ENCODE results near the gene CHN2. TPM values are rescaled to one million over a fixed set of nuclear protein-coding genes. Genes with fewer than 3 reads are reported as not detected.
A peak's percentile ranks its signal among the peaks of the same experiment; 100 is the strongest.

Gene CHN2
- total RNA-seq, 1 experiment from 2014 or later, result 2.3 TPM

DNA sequence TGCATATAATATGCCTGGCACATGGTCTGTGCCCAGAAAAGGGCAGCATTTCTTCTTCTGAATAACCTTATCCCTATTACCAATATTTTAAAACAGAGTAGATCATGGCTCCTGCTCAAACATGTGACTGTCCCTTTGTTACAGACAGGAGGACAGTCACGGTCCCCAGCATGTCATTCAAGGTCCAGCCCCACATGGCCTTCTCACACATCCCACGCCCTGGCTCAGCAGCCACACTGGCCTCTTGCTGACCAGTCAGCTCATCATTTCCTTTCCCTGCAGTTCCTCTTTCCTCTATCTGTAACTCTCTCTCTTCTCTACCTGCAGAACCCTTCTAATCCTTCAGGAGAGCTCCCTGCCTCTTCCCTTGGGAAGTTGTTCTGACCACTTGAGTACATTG, 167.8 kb downstream of the CHN2 start:
- no peak for DNase-seq (ENCODE audit: low spot score)

GRCh38 chr7:29363636-29364425, 169.3 kb downstream of the CHN2 start:
- no peak for DNase-seq (ENCODE audit: low spot score)

DNA sequence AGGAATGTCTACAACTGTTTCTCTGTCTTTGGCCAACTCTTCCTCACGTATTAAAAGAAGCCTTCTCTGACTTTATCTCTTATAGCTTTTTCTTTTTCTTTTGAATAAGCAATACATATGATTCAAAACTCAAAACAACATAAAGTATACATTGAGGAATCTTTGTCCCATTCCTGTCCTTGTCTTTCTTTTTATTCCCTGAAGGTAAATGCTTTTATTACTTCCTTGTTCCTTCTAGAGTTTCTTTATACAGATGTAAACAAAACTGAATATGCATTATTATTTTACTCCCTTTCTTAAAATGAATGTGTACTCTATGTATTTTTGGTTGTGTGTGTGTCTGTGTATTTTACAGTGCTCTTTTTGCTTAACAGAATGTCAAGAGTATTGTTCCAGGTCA, 170.1 kb downstream of the CHN2 start:
- no peak for DNase-seq (ENCODE audit: low spot score)

GRCh38 chr7:29365423-29365822, 170.8 kb downstream of the CHN2 start:
- DNase-seq (ENCODE audit: low spot score), result no peak

- DNase-seq (ENCODE audit: low spot score), result no peak
Measured at GRCh38 chr7:29367784-29368183, 173.2 kb downstream of the CHN2 start.

DNA sequence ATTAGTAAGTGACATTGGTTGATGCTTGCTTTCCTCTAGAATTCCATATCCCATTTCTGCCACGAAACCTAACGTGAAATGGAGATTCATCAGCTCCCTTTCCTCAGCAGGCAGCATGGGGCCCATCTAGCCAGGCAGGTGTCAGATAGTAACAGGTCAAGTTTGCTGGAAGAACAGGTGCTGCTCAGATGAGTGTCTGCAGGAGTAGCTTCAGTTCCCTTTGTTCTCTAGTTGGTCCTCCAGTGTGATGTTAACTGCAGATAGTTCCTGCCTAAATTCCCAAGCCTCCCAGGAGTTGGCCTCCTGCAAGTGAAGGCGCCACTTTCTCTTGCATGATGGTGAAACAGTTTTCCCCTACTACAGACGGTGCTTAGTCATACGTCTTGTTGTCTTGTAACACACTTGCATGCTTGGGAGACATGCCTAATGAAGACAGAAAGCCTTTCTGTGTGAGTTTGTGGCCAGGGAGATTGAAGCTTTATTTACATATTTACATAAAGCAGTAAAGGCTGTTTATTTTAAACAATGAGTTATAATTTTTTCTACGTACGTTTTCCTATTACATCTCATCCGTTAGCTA, 175.4 kb downstream of the CHN2 start:
- DNase-seq (ENCODE audit: low spot score), result no peak

DNA sequence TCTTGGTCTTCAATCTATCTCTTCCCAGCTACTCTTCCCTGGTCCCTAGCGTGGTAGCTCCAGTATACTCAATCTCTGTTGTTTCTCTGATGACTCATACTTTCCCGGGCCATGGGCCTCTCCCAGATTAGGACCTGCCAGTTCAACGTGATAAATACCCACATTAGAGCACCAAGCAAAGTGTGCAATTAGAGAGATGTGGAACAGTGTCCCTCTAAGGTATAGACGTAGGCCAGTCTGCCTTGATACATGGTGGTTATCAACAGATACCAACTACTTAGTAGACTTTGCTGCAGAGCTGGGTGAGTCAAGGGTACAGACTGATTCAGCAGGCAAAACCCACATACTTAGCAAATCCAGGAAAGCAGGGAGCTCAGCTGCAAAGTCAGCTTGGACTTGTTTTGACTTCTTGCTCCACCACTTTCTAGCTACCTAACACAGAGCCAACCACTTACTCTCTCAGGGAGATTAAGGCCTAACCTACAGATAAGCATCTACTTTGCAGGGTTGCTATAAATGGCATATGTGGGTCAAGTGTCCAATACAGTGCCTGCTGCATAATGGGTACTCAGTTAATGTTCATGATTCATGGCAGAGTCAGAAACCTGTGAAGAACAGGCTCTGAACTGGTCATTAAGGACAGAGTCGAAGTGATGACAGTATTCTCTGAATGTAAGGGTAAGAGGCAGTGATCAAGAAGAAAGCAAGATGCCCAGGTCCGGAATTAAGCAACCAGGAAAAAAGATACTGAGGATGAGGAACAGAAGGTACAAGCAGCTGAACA, 176.1 kb downstream of the CHN2 start:
- DNase-seq (ENCODE audit: low spot score), result peak; percentile 85

GRCh38 chr7:29371472-29371871, 176.9 kb downstream of the CHN2 start:
- DNase-seq (ENCODE audit: low spot score), result no peak

- DNase-seq (ENCODE audit: low spot score), result no peak
Measured at GRCh38 chr7:29372351-29373090, 177.9 kb downstream of the CHN2 start.

DNA sequence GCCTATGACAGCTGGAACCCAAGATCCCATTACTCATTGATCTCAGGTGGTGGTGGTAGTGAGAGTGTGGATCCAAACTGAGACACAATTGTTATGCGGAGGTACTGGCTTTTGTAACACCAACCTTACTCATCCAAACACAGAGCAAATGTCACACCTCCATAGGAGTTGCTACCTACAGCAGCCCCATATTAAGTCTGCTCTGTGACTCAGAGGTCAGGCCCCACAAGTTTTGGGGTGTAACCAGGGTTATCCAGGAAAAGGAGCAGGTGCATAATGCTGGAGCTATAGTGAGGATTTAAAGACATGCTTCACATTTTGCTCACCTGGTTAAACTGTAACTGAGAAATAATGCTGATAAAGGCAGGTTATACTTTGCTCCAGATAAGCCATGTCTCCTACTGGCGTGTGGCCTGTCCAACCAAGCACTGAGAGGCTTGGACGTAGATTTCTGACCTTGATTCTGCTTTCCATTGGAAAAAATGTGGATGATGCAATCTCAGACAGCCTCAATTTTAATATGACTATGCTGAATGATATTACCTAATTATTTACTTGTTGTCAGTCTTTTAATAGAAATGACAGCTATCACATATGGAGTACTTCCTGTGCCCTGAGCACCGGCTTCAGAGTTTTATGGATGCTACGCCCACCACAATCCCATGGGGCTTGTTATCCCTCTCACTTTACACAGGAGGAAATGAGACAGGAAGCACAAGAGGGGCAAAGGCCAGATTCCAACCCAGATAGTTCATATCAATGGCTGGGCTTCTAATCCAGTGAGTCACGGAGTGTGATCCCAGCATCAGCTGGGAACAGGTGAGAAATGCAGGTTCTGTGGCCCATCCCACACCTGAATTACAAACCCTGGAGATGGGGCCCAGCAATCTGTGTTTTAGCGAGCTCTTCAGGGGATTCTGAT, 181.3 kb downstream of the CHN2 start:
- DNase-seq (ENCODE audit: low spot score), result peak; percentile 56

DNA sequence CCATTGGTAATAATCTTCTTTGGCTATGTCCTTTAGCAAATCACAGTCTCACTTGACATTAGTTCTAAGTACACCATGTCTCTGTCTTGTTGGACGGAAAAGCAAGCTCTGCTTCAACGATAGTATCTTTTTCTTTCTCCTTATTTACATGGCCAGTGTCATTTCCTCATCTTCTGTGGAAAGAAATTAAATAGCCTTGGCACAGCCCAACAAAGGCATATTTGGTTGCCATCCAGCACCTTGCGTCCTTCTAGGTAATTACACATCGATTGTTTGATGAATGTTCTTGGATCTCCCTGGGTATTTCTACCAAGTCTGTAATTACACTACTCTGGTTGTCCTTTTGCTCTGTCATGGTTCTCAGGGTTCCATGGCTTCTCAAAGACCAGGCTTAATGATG, 183.1 kb downstream of the CHN2 start:
- DNase-seq (ENCODE audit: low spot score), result no peak

- DNase-seq (ENCODE audit: low spot score), result no peak
Measured at GRCh38 chr7:29379551-29379950, 185.0 kb downstream of the CHN2 start.

- peak; percentile 32 for DNase-seq (ENCODE audit: low spot score)
Measured at GRCh38 chr7:29381206-29382094, 186.9 kb downstream of the CHN2 start.

DNA sequence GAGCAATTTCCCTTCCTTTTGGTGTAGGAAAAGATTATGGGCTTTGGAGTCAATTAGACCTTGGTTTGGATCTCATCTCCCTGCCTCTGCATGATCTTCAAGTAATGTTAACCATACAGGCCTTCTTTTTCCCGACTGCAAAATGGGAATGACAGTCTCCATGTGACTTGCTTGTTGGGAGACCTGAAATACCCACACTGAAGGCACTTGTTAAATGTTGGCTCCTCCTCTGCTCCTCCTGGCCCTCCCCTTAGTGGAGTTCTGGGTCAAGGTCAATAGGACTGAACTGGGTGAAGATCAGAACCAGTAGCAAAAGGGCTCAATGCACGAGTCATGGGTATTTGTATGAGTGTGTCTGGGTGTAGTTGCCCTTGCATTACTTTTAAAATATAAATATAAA, 189.7 kb downstream of the CHN2 start:
- DNase-seq (ENCODE audit: low spot score), result no peak

DNA sequence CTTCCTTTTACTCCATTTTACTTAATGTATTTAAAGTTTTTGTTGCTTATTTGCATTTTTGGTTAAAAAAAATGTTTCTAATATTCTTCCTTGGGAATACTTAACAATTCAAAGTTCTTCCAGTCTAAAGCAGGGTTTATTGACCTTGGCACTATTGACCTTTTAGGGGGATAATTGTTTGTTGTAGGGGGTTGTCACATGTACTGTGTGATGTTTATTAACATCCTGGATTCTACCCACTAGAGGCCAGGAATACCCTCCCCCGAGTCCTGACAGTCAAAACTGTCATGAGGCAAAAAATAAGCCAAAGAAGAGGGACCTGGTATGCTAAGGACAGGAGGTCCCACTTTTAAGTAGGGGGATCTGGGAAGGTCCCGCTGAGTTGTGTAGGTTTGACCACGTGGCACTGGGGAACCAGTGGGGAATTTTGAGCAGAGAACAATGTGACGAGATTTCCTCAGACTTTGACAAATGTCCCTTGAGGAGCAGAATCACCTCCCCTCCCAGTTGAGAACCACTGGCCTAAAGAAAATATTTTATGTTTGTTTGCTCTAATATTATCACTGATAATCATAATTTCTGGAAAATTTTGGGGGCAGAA, 190.7 kb downstream of the CHN2 start:
- no peak for DNase-seq (ENCODE audit: low spot score)

- no peak for DNase-seq (ENCODE audit: low spot score)
Measured at GRCh38 chr7:29386196-29386765, 191.7 kb downstream of the CHN2 start.

DNA sequence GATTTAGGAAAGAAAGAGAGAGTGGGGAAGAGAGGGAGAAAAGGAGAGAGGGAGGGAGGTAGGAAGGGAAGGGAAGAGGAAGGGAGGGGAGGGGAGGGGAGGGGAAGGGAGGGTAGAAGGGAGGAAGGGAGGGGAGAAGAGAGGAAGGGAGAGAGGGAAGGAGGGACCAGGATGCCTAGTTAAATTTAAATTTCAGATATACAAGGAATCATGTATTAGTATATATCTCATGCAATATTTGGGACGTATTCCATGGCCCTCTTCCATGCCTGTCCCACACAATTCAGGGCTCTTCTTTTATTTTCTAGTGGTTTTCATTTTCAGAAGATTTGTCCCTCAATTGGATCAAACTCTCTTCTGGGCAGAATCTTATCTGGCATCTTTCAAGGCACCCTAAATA, 196.7 kb downstream of the CHN2 start:
- DNase-seq (ENCODE audit: low spot score), result no peak

- DNase-seq (ENCODE audit: low spot score), result no peak
Measured at GRCh38 chr7:29394321-29394720, 199.7 kb downstream of the CHN2 start.

- DNase-seq (ENCODE audit: low spot score), result no peak
Measured at GRCh38 chr7:29396563-29396962, 202.0 kb downstream of the CHN2 start.

Measured in A172 (cell line).